A549 (cell line): ENCODE measurements around the gene PMP22. TPM values are rescaled to one million over a fixed set of nuclear protein-coding genes. Genes with fewer than 3 reads are reported as not detected.

Source experiments
- ATAC-seq, 2 experiments: fragments of 200-7000 bp in 1 of 2; fragments of >200 bp in 1 of 2; cut with Nextera tagmentation in 1 of 2; cut with Tn5 transposase in 1 of 2; 3 replicates each; pipeline versions ENCODE4 v1.8.0 to v1.9.1; 2018 to 2020; ENCODE audit warnings: mild to moderate bottlenecking in 1 of 2, moderate library complexity in 1 of 2
- CTCF ChIA-PET: fragments of 300-600 bp; sonication (Branson Sonifier 250); formaldehyde crosslinking; extraction: SDS; loops from one replicate; lab custom pipeline; 2021; ENCODE audit warnings: antibody characterized with exemption, inconsistent platforms; lab: Yijun Ruan, JAX
- POLR2A ChIA-PET: fragments of 350-600 bp; formaldehyde crosslinking; extraction: SDS; loops from one replicate; lab custom pipeline; 2021; ENCODE audit warnings: antibody characterized with exemption, inconsistent platforms; lab: Yijun Ruan, JAX
- DNase-seq, 2 experiments: peaks; one replicate each; pipeline versions ENCODE4 v3.0.0 to v3.0.0-alpha.2; 2011 to 2016; ENCODE audit warnings: low read depth in 1 of 2, low spot score in 1 of 2
- FAIRE-seq: peaks from 2 replicates; lab custom pipeline; 2011; peaks lifted over from hg19 to GRCh38; lab: Jason Lieb, UNC
- H3K27ac ChIP-seq, 2 experiments: fragments of >200 bp; sonication (Bioruptor Twin); formaldehyde crosslinking; 3 replicates each; pipeline ENCODE4 v1.5.1; 2016 to 2017
- H3K4me1 ChIP-seq: fragments of >200 bp; sonication (Bioruptor Twin); formaldehyde crosslinking; 3 replicates; pipeline ENCODE4 v1.6.1; 2016
- H3K4me2 ChIP-seq: fragments of >200 bp; sonication (Bioruptor Twin); formaldehyde crosslinking; 3 replicates; pipeline ENCODE4 v1.6.1; 2016
- H3K4me3 ChIP-seq: fragments of >200 bp; sonication (Bioruptor Twin); formaldehyde crosslinking; 3 replicates; pipeline ENCODE4 v1.5.1; 2016
- H3K9me3 ChIP-seq: fragments of >200 bp; sonication (Bioruptor Twin); formaldehyde crosslinking; 3 replicates; pipeline ENCODE4 v1.6.1; 2016
- ATOH8 ChIP-seq: fragments of 250-450 bp; sonication (Bioruptor Pico); IDR thresholded peaks from 2 replicates; pipeline ENCODE4 v1.5.0; 2020; ENCODE audit warnings: low read depth, mild to moderate bottlenecking, moderate library complexity
- CEBPB ChIP-seq, 2 experiments: fragments of >200 bp in 1 of 2; sonication (Bioruptor Twin) in 1 of 2; formaldehyde crosslinking in 1 of 2; IDR thresholded peaks; 2 replicates each; pipeline ENCODE4 v1.6.1; 2012 to 2016
- CTCF ChIP-seq: fragments of >200 bp; sonication (Bioruptor Twin); formaldehyde crosslinking; IDR thresholded peaks from 3 replicates; pipeline ENCODE4 v1.5.1; 2016
- ELK1 ChIP-seq: fragments of 150-350 bp; IDR thresholded peaks from 2 replicates; pipeline ENCODE4 v1.6.1; 2014; ENCODE audit warnings: low read depth, mild to moderate bottlenecking, low read length
- FOSB ChIP-seq: fragments of 250-450 bp; sonication (Bioruptor Pico); IDR thresholded peaks from 2 replicates; pipeline ENCODE4 v1.5.0; 2020; ENCODE audit warnings: mild to moderate bottlenecking, moderate library complexity
- FOSL2 ChIP-seq, 2 experiments: fragments of 450-650 bp in 1 of 2; fragments of >200 bp in 1 of 2; sonication (Bioruptor Twin) in 1 of 2; formaldehyde crosslinking; IDR thresholded peaks; 2 replicates each; pipeline versions ENCODE4 v1.5.0 to v1.6.1; 2016 to 2020; ENCODE audit warnings: mild to moderate bottlenecking in 1 of 2, moderate library complexity in 1 of 2
- HDAC2 ChIP-seq: fragments of 200-600 bp; sonication (generic); IDR thresholded peaks from 2 replicates; pipeline ENCODE4 v1.6.1; 2016
- HEYL ChIP-seq: fragments of 250-450 bp; sonication (Bioruptor Pico); IDR thresholded peaks from 2 replicates; pipeline ENCODE4 v1.8.0; 2021; ENCODE audit warnings: mild to moderate bottlenecking, moderate library complexity
- KDM1A ChIP-seq: fragments of 200-600 bp; sonication (generic); IDR thresholded peaks from 2 replicates; pipeline ENCODE4 v1.6.1; 2016; ENCODE audit warnings: low read depth, mild to moderate bottlenecking
- MAZ ChIP-seq: fragments of 150-350 bp; IDR thresholded peaks from 2 replicates; pipeline ENCODE4 v1.6.1; 2014; ENCODE audit warnings: antibody characterized with exemption, low read depth, low read length, borderline replicate concordance
- NR3C1 ChIP-seq: fragments of >200 bp; sonication (Bioruptor Twin); formaldehyde crosslinking; IDR thresholded peaks from 3 replicates; pipeline ENCODE4 v1.6.1; 2017
- POLR2AphosphoS2 ChIP-seq: conservative IDR thresholded peaks from 2 replicates; pipeline ENCODE4 v1.6.1; 2012; ENCODE audit warnings: low read length, improper control_type of control experiment, inconsistent platforms
- RCOR1 ChIP-seq: fragments of 150-350 bp; IDR thresholded peaks from 2 replicates; pipeline ENCODE4 v1.6.1; 2014; ENCODE audit warnings: antibody characterized with exemption, low read length, low read depth
- REST ChIP-seq: fragments of 200-600 bp; sonication (generic); IDR thresholded peaks from 2 replicates; pipeline ENCODE4 v1.6.1; 2016; ENCODE audit warnings: antibody characterized with exemption, mild to moderate bottlenecking, moderate library complexity
- SMC3 ChIP-seq: fragments of >200 bp; sonication (Bioruptor Twin); formaldehyde crosslinking; IDR thresholded peaks from 3 replicates; pipeline ENCODE4 v1.6.1; 2018; ENCODE audit warnings: inconsistent platforms
- WGBS: methylation state at CpG from one replicate; pipeline ENCODE4 v1.1.6; 2017; ENCODE audit errors: missing lambda C conversion rate; 5-methylcytosine and 5-hydroxymethylcytosine counted together
- polyA plus RNA-seq, 4 experiments: library from polyadenylated mRNA; depleted of rRNA in 3 of 4; stranded (reverse); fragments of >200 nt; fragmentation: RNase III in 1 of 4; extraction: RNeasy Plus Mini Kit Qiagen cat#74134 plus additional on column Dnase treatment in 1 of 4; gene quantifications; 2 replicates in 3 of 4; 3 replicates in 1 of 4; pipeline ENCODE4 v1.2.3, GENCODE V29; 2011 to 2017

PMP22 gene
- polyA plus RNA-seq, 2 of the 4 experiments (the other 2 are of a cell fraction): 40.1 to 102 TPM

- no peak for FAIRE-seq
- WGBS: 87% methylated on average over 3 of the region's 3 CpGs
- no peak for ATAC-seq
- DNase-seq: no peak
- ChIA-PET CTCF (interaction anchor here (1.5 to 1.7 kb wide), 3 partner anchors 9 to 265 kb away, joined by 3 to 9 read pairs (median 4); no protein-coding TSS in a partner anchor), POLR2A (no interaction called here)
- Histone ChIP-seq H3K4me3 (no peak overlapping the region), H3K9me3 (no peaks in the 10 kb centered on the region), H3K27ac (no peak overlapping the region), H3K4me1 (no peaks in the 10 kb centered on the region), H3K4me2 (no peak overlapping the region)
- TF ChIP-seq SMC3 (no peak), FOSL2 (IDR thresholded peaks at IDR 0.05) (no peak), FOSL2 (CRISPR knock-in tag; IDR thresholded peaks at IDR 0.05) (no peak)
Observed at GRCh38 chr17:15232517-15232915, 32.6 kb downstream of the PMP22 start.

- ATAC-seq (no peak; a peak in 1 of 6 replicates), DNase-seq (no peak), FAIRE-seq (no peak)
- H3K27ac ChIP-seq: no peak overlapping the region
- 93% methylated on average over 12 of the region's 12 CpGs for WGBS
- TF ChIP-seq MAZ (no peak), NR3C1 (no peak), ELK1 (no peak), REST (no peak), CTCF (no peak), HDAC2 (no peak), CEBPB (IDR thresholded peaks at IDR 0.05) (no peak), ATOH8 (CRISPR knock-in tag) (no peak), KDM1A (no peak), HEYL (no peak), RCOR1 (no peak), POLR2AphosphoS2 (no peak), FOSB (CRISPR knock-in tag) (no peak), SMC3 (no peak)
- H3K4me2 ChIP-seq: no peak overlapping the region
- no peak overlapping the region for H3K4me3 ChIP-seq
- ChIA-PET CTCF (interaction anchor here (1.0 to 1.7 kb wide), 4 partner anchors 8 to 265 kb away, joined by 3 to 5 read pairs (median 4); no protein-coding TSS in a partner anchor), POLR2A (no interaction called here)
- no peaks in the 10 kb centered on the region for H3K9me3 ChIP-seq
- no peaks in the 10 kb centered on the region for H3K4me1 ChIP-seq
Observed at GRCh38 chr17:15231851-15232516, 33.1 kb downstream of the PMP22 start.
